ENCODE results near the gene PLEKHG5.

The PLEKHG5 gene

GRCh38 chr1:6424619-6425593 is 66.6 kb downstream of the PLEKHG5 start, which contains the start of gene ESPN:
TSS of gene ESPN (plus strand) at chr1:6424776. CDS start at chr1:6424956, 180 bp downstream.
- no peak for DNase-seq

GRCh38 chr1:6424000-6424565 is 67.4 kb downstream of the PLEKHG5 start:
- DNase-seq, result no peak

GRCh38 chr1:6423321-6423999 is 68.0 kb downstream of the PLEKHG5 start:
- DNase-seq, result peak; percentile 64

GRCh38 chr1:6421266-6421665 is 70.2 kb downstream of the PLEKHG5 start:
- no peak for DNase-seq

GRCh38 chr1:6420454-6421042 is 70.9 kb downstream of the PLEKHG5 start:
- no peak for DNase-seq

GRCh38 chr1:6419804-6420453 is 71.5 kb downstream of the PLEKHG5 start, which contains the start of gene HES2:
TSS of gene HES2 (minus strand) at chr1:6419919. CDS start at chr1:6419820, 99 bp downstream.
- no peak for DNase-seq

GRCh38 chr1:6419397-6419803 is 72.1 kb downstream of the PLEKHG5 start:
- no peak for DNase-seq

GRCh38 chr1:6418668-6419396 is 72.6 kb downstream of the PLEKHG5 start:
- no peak for DNase-seq

GRCh38 chr1:6417961-6418667 is 73.4 kb downstream of the PLEKHG5 start:
- no peak for DNase-seq

Measured in CD4-positive, alpha-beta T cell treated with Interleukin-15 for 1 hour (primary cell).